Measurements from ENCODE around the gene EFCAB12.

EFCAB12 gene

DNA sequence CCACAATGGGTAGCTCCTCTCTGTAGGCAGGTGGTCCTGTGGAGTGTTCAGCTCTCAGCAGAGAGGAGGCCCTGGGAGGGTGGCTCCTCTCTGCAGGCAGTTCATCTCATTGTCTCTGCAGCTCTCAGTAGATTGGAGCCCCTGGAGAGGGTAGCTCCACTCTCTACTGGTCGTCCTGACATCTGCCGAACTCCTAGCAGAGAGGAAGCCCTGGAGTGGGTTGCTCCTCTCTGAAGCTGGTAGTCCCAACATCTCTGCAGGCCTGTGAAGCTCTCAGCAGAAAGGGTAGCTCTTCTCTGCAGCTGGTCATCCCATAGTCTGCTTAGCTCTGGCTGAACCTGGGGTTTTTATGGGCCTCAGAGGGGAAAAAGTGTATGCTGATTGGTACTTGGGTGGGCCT lies 50.8 kb downstream of the EFCAB12 start:
- TF ChIP-seq FOXP2 (optimal IDR thresholded peaks at IDR 0.05; ENCODE audit: borderline replicate concordance, extremely low read depth, extremely low read length, insufficient read depth) (no peak), POLR2AphosphoS5 (IDR thresholded peaks at IDR 0.05; ENCODE audit: low read depth, low read length) (no peak), REST (IDR thresholded peaks at IDR 0.05; ENCODE audit: insufficient read depth in 1 of 2, low read depth in 2 of 2, low read length in 2 of 2) (no peak), TAF1 (IDR thresholded peaks at IDR 0.05; ENCODE audit: borderline replicate concordance, insufficient read depth, low read length) (no peak), SIN3A (IDR thresholded peaks at IDR 0.05; ENCODE audit: borderline replicate concordance, insufficient read depth, low read length) (no peak)

GRCh38 chr3:129375099-129375498 lies 53.3 kb downstream of the EFCAB12 start:
- TF ChIP-seq POLR2AphosphoS5 (IDR thresholded peaks at IDR 0.05; ENCODE audit: low read depth, low read length): no peak
- no peak for TF ChIP-seq FOXP2 (optimal IDR thresholded peaks at IDR 0.05; ENCODE audit: borderline replicate concordance, extremely low read depth, extremely low read length, insufficient read depth)
- no peak for TF ChIP-seq REST (IDR thresholded peaks at IDR 0.05; ENCODE audit: insufficient read depth in 1 of 2, low read depth in 2 of 2, low read length in 2 of 2)
- no peak for TF ChIP-seq SIN3A (IDR thresholded peaks at IDR 0.05; ENCODE audit: borderline replicate concordance, insufficient read depth, low read length)
- no peak for TF ChIP-seq TAF1 (IDR thresholded peaks at IDR 0.05; ENCODE audit: borderline replicate concordance, insufficient read depth, low read length)

DNA sequence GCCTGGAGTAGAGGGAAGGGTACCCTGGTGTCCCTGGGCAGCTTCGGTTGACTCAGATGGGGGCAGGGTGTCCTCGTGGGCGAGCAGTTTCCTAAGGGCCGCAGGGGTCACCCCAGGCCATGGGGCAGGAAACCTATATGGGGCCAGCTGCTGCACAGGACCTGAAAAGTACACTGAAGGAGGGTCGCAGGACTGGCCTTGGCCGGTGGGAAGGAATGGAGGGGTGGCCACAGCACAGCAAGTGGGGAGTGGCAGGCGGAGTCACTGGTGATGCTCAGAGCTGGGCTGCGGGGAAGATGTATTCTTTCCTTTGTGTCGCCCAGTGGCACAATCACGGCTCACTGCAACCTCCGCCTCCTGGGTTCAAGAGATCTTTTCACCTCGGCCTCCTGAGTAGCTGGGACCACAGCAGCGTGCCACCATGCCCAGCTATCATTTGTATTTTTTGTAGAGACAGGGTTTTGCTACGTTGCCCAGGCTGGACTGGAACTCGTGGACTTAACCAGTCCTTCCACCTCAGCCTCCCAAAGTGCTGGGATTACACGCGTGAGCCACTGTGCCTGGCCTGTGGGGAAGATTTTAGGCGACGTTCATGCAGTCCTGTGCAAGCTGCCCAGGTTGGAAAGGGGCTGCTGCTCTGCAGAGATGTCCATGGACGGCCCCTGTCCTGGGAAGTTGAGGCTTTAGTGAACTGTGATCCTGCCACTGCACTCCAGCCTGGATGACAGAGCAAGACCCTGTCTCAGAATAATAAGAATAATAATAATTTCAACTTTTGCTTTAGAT lies 57.2 kb downstream of the EFCAB12 start:
- no peak for TF ChIP-seq REST (IDR thresholded peaks at IDR 0.05; ENCODE audit: insufficient read depth in 1 of 2, low read depth in 2 of 2, low read length in 2 of 2)
- TF ChIP-seq SIN3A (IDR thresholded peaks at IDR 0.05; ENCODE audit: borderline replicate concordance, insufficient read depth, low read length): no peak
- TF ChIP-seq POLR2AphosphoS5 (IDR thresholded peaks at IDR 0.05; ENCODE audit: low read depth, low read length): no peak
- no peak for TF ChIP-seq FOXP2 (optimal IDR thresholded peaks at IDR 0.05; ENCODE audit: borderline replicate concordance, extremely low read depth, extremely low read length, insufficient read depth)
- TF ChIP-seq TAF1 (IDR thresholded peaks at IDR 0.05; ENCODE audit: borderline replicate concordance, insufficient read depth, low read length): no peak

DNA sequence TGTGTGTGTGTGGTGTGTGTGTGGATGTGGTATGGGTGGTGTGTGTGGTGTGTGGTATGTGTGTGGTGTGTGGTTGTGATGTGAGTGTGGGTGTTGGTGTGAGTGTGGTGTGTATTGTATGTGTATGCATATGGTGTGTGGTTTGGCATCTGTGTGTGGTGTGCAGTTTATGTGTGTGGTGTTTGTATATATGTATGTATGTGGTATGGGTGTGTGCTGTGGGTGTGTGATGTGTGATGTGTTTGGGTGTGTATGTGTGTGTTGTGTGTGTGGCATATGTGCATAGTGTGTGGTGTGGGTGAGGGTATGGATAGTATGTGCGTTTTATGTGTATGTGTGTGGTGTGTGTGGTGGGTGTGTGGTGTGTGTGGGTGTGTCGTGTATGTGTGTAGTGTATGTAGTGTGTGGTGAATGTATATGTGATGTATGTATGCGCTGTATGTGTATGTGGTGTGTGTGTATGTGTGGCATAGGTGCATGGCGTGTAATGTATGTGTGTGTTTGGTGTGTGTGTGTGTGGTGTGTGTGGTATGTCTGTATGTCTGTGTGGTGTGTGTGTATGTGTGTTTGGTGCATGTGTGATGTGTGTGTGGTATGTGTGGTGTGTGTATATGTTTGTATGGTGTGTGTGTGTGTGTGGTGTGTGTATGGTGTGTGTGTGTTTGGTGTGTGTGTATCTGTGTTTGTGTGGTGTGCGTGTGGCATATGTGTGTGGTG lies 58.0 kb downstream of the EFCAB12 start:
- TF ChIP-seq REST (IDR thresholded peaks at IDR 0.05; ENCODE audit: insufficient read depth in 1 of 2, low read depth in 2 of 2, low read length in 2 of 2) (no peak), POLR2AphosphoS5 (IDR thresholded peaks at IDR 0.05; ENCODE audit: low read depth, low read length) (no peak), TAF1 (IDR thresholded peaks at IDR 0.05; ENCODE audit: borderline replicate concordance, insufficient read depth, low read length) (no peak), SIN3A (IDR thresholded peaks at IDR 0.05; ENCODE audit: borderline replicate concordance, insufficient read depth, low read length) (no peak)
